IPS-20b (cell line): ENCODE results near the gene EEF1E1.

ENCODE experiments used
- H3K27ac ChIP-seq: one replicate; pipeline ENCODE4 v1.5.1; 2013; ENCODE audit warnings: low read length
- H3K27me3 ChIP-seq: 2 replicates; pipeline ENCODE4 v1.6.1; 2013; ENCODE audit warnings: mild to moderate bottlenecking, low read length, inconsistent platforms; ENCODE audit not compliant: insufficient read depth
- H3K36me3 ChIP-seq: 2 replicates; pipeline ENCODE4 v1.6.1; 2013; ENCODE audit warnings: low read depth, mild to moderate bottlenecking, inconsistent platforms, low read length, moderate library complexity; ENCODE audit not compliant: insufficient read depth
- H3K4me1 ChIP-seq: 2 replicates; pipeline ENCODE4 v1.6.1; 2013; ENCODE audit warnings: mild to moderate bottlenecking, control low read depth, inconsistent platforms, low read length, moderate library complexity; ENCODE audit not compliant: insufficient read depth
- H3K4me3 ChIP-seq: 2 replicates; pipeline ENCODE4 v1.5.1; 2013; ENCODE audit warnings: mild to moderate bottlenecking, low read length, inconsistent platforms
- H3K9ac ChIP-seq: 2 replicates; pipeline ENCODE4 v1.6.1; 2013; ENCODE audit warnings: low read depth, mild to moderate bottlenecking, inconsistent platforms, low read length, moderate library complexity
- H3K9me3 ChIP-seq: 2 replicates; pipeline ENCODE4 v1.6.1; 2013; ENCODE audit warnings: mild to moderate bottlenecking, low read depth, low read length, inconsistent platforms; ENCODE audit not compliant: insufficient read depth

Gene EEF1E1

GRCh38 chr6:8086755-8087306, 15.5 kb downstream of the EEF1E1 start:
- H3K36me3 ChIP-seq, result peaks cover 93% of the 10 kb centered on the region

GRCh38 chr6:8085053-8085511, 17.3 kb downstream of the EEF1E1 start:
- H3K9me3 ChIP-seq, result 0 out of 2 replicates have a peak, but pooled peaks cover 5% of the 10 kb centered on the region
- H3K27me3 ChIP-seq, result no peaks in the 10 kb centered on the region
- no peak overlapping the region for H3K9ac ChIP-seq
- no peaks in the 10 kb centered on the region for H3K4me1 ChIP-seq
- peaks cover 93% of the 10 kb centered on the region for H3K36me3 ChIP-seq
- no peak overlapping the region for H3K4me3 ChIP-seq
- H3K27ac ChIP-seq, result no peak overlapping the region

More at GRCh38 chr6:8086755-8087306, 15.5 kb downstream of the EEF1E1 start:
- no peaks in the 10 kb centered on the region for H3K27me3 ChIP-seq
- no peaks in the 10 kb centered on the region for H3K4me1 ChIP-seq
- H3K27ac ChIP-seq, result no peak overlapping the region
- H3K4me3 ChIP-seq, result no peak overlapping the region
- peaks cover 8% of the 10 kb centered on the region; the same call in 1 of the 2 replicates for H3K9me3 ChIP-seq
- H3K9ac ChIP-seq, result no peak overlapping the region

- Histone ChIP-seq H3K4me1 (no peaks in the 10 kb centered on the region), H3K9ac (no peak overlapping the region), H3K27ac (no peak overlapping the region), H3K9me3 (0 out of 2 replicates have a peak, but pooled peaks cover 5% of the 10 kb centered on the region), H3K36me3 (peaks cover 93% of the 10 kb centered on the region), H3K27me3 (no peaks in the 10 kb centered on the region), H3K4me3 (no peak overlapping the region)
Measured at GRCh38 chr6:8084586-8084985, 17.8 kb downstream of the EEF1E1 start.

- Histone ChIP-seq H3K36me3 (peaks cover 87% of the 10 kb centered on the region), H3K4me3 (no peak overlapping the region), H3K9me3 (no peaks in the 10 kb centered on the region), H3K9ac (no peak overlapping the region), H3K27ac (no peak overlapping the region), H3K4me1 (no peaks in the 10 kb centered on the region), H3K27me3 (no peaks in the 10 kb centered on the region)
Measured at GRCh38 chr6:8082954-8083858, 19.1 kb downstream of the EEF1E1 start.

DNA sequence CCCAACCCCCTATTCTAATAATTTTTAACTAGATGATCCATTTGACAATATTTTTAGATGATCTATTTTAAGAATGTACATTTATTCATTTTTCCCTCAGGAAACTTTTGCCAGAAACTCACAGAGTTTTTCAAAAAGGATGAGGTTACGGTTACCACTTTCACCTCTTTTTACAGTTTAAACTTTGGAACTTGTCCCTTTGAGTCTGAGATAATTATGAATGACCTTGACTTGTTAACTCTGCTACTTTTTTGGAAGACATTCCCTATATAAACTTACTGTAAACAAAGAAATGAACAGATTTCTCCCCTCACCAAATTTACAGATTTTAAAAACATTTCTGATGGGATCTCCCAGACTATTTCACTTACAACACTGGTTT, 19.8 kb downstream of the EEF1E1 start:
- Histone ChIP-seq H3K27ac (no peak overlapping the region), H3K36me3 (peaks cover 84% of the 10 kb centered on the region), H3K4me1 (no peaks in the 10 kb centered on the region), H3K4me3 (no peak overlapping the region), H3K27me3 (no peaks in the 10 kb centered on the region), H3K9me3 (no peaks in the 10 kb centered on the region), H3K9ac (no peak overlapping the region)

- H3K27me3 ChIP-seq, result no peaks in the 10 kb centered on the region
- H3K9ac ChIP-seq, result no peak overlapping the region
- no peak overlapping the region for H3K4me3 ChIP-seq
- H3K4me1 ChIP-seq, result no peaks in the 10 kb centered on the region
- no peaks in the 10 kb centered on the region for H3K9me3 ChIP-seq
- no peak overlapping the region for H3K27ac ChIP-seq
- peaks cover 67% of the 10 kb centered on the region for H3K36me3 ChIP-seq
Measured at GRCh38 chr6:8080362-8081151, 21.8 kb downstream of the EEF1E1 start.

GRCh38 chr6:8079126-8079525, 23.2 kb downstream of the EEF1E1 start:
- H3K27ac ChIP-seq, result no peak overlapping the region
- no peak overlapping the region for H3K4me3 ChIP-seq
- H3K4me1 ChIP-seq, result no peaks in the 10 kb centered on the region
- H3K27me3 ChIP-seq, result no peaks in the 10 kb centered on the region
- H3K36me3 ChIP-seq, result peaks cover 53% of the 10 kb centered on the region
- H3K9ac ChIP-seq, result no peak overlapping the region
- H3K9me3 ChIP-seq, result no peaks in the 10 kb centered on the region

DNA sequence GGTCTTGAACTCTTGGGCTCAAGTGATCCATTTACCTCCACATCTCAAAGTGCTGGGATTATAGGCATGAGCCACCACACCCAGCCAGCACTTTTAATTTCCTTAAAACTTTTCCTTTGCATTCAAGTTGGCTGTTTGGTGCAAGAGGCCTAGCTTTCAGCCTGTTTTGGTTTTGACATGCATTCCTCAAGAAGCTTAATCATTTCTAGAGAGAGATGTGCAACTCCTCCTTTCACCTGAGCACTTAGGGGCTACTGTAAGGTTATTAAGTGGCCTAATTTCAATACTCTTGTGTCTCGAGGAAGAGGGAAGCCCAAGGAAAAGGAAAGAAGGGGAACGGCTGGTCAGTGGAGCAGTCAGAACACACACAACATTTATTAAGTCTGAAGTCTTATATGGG, 24.4 kb downstream of the EEF1E1 start:
- Histone ChIP-seq H3K9me3 (no peaks in the 10 kb centered on the region), H3K27ac (no peak overlapping the region), H3K9ac (no peak overlapping the region), H3K27me3 (no peaks in the 10 kb centered on the region), H3K36me3 (peaks cover 42% of the 10 kb centered on the region), H3K4me3 (no peak overlapping the region), H3K4me1 (no peaks in the 10 kb centered on the region)

DNA sequence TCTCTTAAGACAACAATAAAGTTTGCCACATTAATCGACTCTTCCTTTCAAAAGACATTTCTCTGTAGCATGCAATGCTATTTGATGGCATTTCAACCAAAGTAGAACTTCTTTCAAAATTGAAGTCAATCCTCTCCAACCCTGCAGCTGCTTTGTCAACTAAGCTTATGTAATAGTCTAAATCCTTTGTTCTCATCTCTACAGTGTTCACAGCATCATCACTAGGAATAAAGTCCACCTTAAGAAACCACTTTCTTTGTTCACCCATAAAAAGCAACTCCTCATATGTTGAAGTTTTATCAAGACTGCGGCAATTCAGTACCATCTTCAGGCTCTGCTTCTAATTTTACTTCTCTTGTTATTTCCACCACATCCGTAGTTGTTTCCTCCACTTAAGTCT, 26.6 kb downstream of the EEF1E1 start:
- Histone ChIP-seq H3K27ac (no peak overlapping the region), H3K4me3 (no peak overlapping the region)

GRCh38 chr6:8075185-8075584, 27.2 kb downstream of the EEF1E1 start:
- H3K9ac ChIP-seq, result no peak overlapping the region
- no peaks in the 10 kb centered on the region for H3K4me1 ChIP-seq
- no peaks in the 10 kb centered on the region for H3K9me3 ChIP-seq
- H3K4me3 ChIP-seq, result no peak overlapping the region
- H3K36me3 ChIP-seq, result peaks cover 17% of the 10 kb centered on the region
- H3K27me3 ChIP-seq, result no peaks in the 10 kb centered on the region
- no peak overlapping the region for H3K27ac ChIP-seq

More for the DNA sequence above, 26.6 kb downstream of the EEF1E1 start:
- Histone ChIP-seq H3K4me1 (no peaks in the 10 kb centered on the region), H3K27me3 (no peaks in the 10 kb centered on the region), H3K36me3 (peaks cover 22% of the 10 kb centered on the region), H3K9me3 (no peaks in the 10 kb centered on the region), H3K9ac (no peak overlapping the region)

DNA sequence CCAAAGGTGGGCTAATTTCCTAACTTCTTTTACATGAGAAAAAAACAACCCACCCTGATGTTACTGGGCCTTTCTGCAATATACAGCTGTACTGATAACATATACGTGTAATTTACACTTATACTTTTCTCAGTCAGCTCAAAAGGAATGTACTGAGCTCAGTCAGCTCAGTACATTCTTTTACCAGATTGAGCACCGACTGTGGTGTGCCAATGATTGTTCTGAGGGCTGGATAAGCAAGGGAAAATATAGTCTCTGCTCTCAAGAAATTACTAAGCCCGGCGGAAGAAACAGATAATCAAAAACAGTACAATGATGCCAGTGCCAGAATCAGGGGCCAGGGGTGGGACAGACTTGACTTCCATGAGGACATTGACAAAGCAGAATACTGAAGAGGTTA, 28.1 kb downstream of the EEF1E1 start:
- H3K9ac ChIP-seq, result no peak overlapping the region
- H3K36me3 ChIP-seq, result peaks cover 7% of the 10 kb centered on the region; the same call in 1 of the 2 replicates
- no peak overlapping the region for H3K27ac ChIP-seq
- no peaks in the 10 kb centered on the region for H3K27me3 ChIP-seq
- H3K9me3 ChIP-seq, result no peaks in the 10 kb centered on the region
- H3K4me3 ChIP-seq, result no peak overlapping the region
- H3K4me1 ChIP-seq, result no peaks in the 10 kb centered on the region
